HEK293T (cell line): ENCODE measurements around the gene COTL1.

Experiments
- BHLHE40 ChIP-seq: fragments of 450-650 bp; IDR thresholded peaks from 2 replicates; pipeline ENCODE4 v1.6.1; 2016; ENCODE audit warnings: mild to moderate bottlenecking, moderate library complexity, borderline replicate concordance
- CTBP1 ChIP-seq: fragments of 450-650 bp; IDR thresholded peaks from 2 replicates; pipeline ENCODE4 v1.6.1; 2016; ENCODE audit warnings: borderline replicate concordance

- TF ChIP-seq BHLHE40 (no peak), CTBP1 (no peak)
Measured at GRCh38 chr16:84617041-84617790, 662 bp downstream of the COTL1 start.
